ENCODE data around the gene SFMBT1.

Gene SFMBT1

DNA sequence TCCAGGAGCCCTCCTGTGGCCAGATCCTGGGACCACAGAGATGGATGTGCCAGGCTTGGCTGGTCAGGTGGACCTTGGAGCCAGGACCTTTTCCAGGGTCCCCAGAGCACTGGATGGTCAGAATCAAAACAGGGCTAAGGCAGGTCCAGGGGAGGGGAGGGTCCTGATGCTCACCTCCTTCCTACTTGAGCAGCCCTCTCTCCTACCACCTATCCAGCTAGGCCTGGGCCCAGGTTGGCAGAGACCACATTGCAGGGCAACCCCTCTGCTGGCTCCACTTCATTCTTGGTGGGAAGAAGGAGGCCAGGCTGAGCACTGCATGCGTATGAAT, 28.5 kb upstream of the SFMBT1 start:
- no peak overlapping the region for H3K27ac ChIP-seq (ENCODE audit: poor library complexity, severe bottlenecking)
- ATAC-seq (ENCODE audit: low read depth) (no peak), DNase-seq (ENCODE audit: low spot score) (no peak)
- H3K4me3 ChIP-seq (ENCODE audit: severe bottlenecking), result no peak overlapping the region
- no peaks in the 10 kb centered on the region for H3K4me1 ChIP-seq (ENCODE audit: insufficient read depth, poor library complexity, severe bottlenecking)
- H3K9me3 ChIP-seq (ENCODE audit: severe bottlenecking), result no peaks in the 10 kb centered on the region
- H3K27me3 ChIP-seq (ENCODE audit: insufficient read depth, poor library complexity, severe bottlenecking), result no peaks in the 10 kb centered on the region
- TF ChIP-seq, protein P1, sequence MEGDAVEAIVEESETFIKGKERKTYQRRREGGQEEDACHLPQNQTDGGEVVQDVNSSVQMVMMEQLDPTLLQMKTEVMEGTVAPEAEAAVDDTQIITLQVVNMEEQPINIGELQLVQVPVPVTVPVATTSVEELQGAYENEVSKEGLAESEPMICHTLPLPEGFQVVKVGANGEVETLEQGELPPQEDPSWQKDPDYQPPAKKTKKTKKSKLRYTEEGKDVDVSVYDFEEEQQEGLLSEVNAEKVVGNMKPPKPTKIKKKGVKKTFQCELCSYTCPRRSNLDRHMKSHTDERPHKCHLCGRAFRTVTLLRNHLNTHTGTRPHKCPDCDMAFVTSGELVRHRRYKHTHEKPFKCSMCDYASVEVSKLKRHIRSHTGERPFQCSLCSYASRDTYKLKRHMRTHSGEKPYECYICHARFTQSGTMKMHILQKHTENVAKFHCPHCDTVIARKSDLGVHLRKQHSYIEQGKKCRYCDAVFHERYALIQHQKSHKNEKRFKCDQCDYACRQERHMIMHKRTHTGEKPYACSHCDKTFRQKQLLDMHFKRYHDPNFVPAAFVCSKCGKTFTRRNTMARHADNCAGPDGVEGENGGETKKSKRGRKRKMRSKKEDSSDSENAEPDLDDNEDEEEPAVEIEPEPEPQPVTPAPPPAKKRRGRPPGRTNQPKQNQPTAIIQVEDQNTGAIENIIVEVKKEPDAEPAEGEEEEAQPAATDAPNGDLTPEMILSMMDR (IDR thresholded peaks at IDR 0.05; ENCODE audit: poor library complexity, severe bottlenecking), result no peak
- no peaks in the 10 kb centered on the region for H3K36me3 ChIP-seq (ENCODE audit: low read depth)

GRCh38 chr3:53073553-53074365, 27.9 kb upstream of the SFMBT1 start:
- ATAC-seq (ENCODE audit: low read depth), result no peak
- H3K4me1 ChIP-seq (ENCODE audit: insufficient read depth, poor library complexity, severe bottlenecking), result no peaks in the 10 kb centered on the region
- no peak for DNase-seq (ENCODE audit: low spot score)
- H3K9me3 ChIP-seq (ENCODE audit: severe bottlenecking), result no peaks in the 10 kb centered on the region
- TF ChIP-seq, protein P1 (IDR thresholded peaks at IDR 0.05; ENCODE audit: poor library complexity, severe bottlenecking), result no peak
- H3K36me3 ChIP-seq (ENCODE audit: low read depth), result no peaks in the 10 kb centered on the region
- H3K27me3 ChIP-seq (ENCODE audit: insufficient read depth, poor library complexity, severe bottlenecking), result no peaks in the 10 kb centered on the region
- no peak overlapping the region for H3K4me3 ChIP-seq (ENCODE audit: severe bottlenecking)
- no peak overlapping the region for H3K27ac ChIP-seq (ENCODE audit: poor library complexity, severe bottlenecking)

- Histone ChIP-seq H3K27ac (ENCODE audit: poor library complexity, severe bottlenecking) (no peak overlapping the region), H3K4me1 (ENCODE audit: insufficient read depth, poor library complexity, severe bottlenecking) (no peaks in the 10 kb centered on the region), H3K36me3 (ENCODE audit: low read depth) (no peaks in the 10 kb centered on the region), H3K27me3 (ENCODE audit: insufficient read depth, poor library complexity, severe bottlenecking) (no peaks in the 10 kb centered on the region), H3K4me3 (ENCODE audit: severe bottlenecking) (peak overlapping the region; percentile 20), H3K9me3 (ENCODE audit: severe bottlenecking) (no peaks in the 10 kb centered on the region)
- DNase-seq (ENCODE audit: low spot score), result no peak
- TF ChIP-seq, protein P1 (IDR thresholded peaks at IDR 0.05; ENCODE audit: poor library complexity, severe bottlenecking), result peak; percentile 91
- peak; percentile 90 for ATAC-seq (ENCODE audit: low read depth)
These were observed 27.0 kb upstream of the SFMBT1 start for GRCh38 chr3:53072653-53073552.

DNA sequence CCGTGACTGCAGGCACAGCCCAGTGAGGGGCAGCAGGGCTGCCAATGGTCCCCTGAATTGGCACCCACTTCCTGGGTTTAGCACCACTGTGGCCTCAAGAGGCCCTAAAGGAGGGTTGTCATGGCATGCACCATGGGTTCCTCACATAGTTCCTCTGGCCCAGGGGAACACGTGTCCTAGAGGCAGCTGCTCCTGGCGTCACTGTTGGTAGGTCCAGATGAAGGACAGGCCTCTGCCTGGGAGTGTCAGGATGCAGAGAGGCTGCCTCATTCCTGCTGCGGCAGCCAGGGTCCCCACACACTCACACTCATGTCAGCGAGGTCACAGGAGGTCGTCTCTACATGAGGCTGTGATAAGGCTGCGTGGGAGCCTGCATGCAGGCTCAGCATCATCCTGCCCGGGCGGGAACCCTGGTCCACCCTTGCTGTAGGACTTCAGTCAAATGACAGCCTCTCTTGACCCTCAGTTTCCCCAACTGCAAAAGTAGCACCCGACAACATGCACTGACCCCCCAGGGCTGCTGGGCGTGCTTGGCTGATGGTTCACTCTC, 26.1 kb upstream of the SFMBT1 start:
- no peak overlapping the region for H3K27ac ChIP-seq (ENCODE audit: poor library complexity, severe bottlenecking)
- no peak for ATAC-seq (ENCODE audit: low read depth)
- H3K4me3 ChIP-seq (ENCODE audit: severe bottlenecking), result no peak overlapping the region
- H3K27me3 ChIP-seq (ENCODE audit: insufficient read depth, poor library complexity, severe bottlenecking), result no peaks in the 10 kb centered on the region
- no peaks in the 10 kb centered on the region for H3K36me3 ChIP-seq (ENCODE audit: low read depth)
- H3K4me1 ChIP-seq (ENCODE audit: insufficient read depth, poor library complexity, severe bottlenecking), result no peaks in the 10 kb centered on the region
- no peak for DNase-seq (ENCODE audit: low spot score)
- TF ChIP-seq, protein P1 (IDR thresholded peaks at IDR 0.05; ENCODE audit: poor library complexity, severe bottlenecking), result no peak
- no peaks in the 10 kb centered on the region for H3K9me3 ChIP-seq (ENCODE audit: severe bottlenecking)
